ENCODE results near the gene ZFYVE28.

GRCh38 chr4:2339458-2340271, 78.8 kb downstream of the ZFYVE28 start:
- TF ChIP-seq CTCF (IDR thresholded peaks at IDR 0.05 in 2 of 3, conservative IDR thresholded peaks at IDR 0.05 in 1 of 3; ENCODE audit: borderline replicate concordance in 1 of 3, insufficient read depth in 1 of 3, low read depth in 2 of 3, low read length in 2 of 3) (no peak), EZH2phosphoT487 (IDR thresholded peaks at IDR 0.05; ENCODE audit: borderline replicate concordance) (no peak)

Measured in HCT116 (cell line).